ENCODE data around the gene UBXN4.
A peak's percentile ranks its signal among the peaks of the same experiment; 100 is the strongest.
"Not testable (repeated sequence)": the region's sequence is repeated elsewhere in the genome, so short reads cannot be mapped to it uniquely, and the experiment has no call there.

The UBXN4 gene

DNA sequence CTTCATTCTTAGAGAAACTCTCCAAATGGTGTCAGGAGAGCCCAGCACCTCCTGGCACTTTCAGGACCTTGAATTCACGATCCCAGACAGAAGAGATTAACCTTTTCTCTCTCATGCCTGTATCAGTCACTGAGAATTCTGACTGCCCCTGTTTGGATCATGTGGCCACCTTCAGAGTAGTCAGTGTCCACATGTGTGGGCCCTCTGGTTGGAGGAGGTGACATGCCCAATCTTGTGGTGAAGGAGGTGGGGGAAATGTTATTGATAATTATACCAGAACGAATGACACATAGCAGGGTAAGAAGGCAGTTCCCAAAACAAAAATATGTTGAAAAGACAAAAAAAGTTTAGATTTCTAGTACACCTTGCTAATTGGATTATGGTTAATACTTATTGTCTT is 31.7 kb downstream of the UBXN4 start:
- no peak for DNase-seq

DNA sequence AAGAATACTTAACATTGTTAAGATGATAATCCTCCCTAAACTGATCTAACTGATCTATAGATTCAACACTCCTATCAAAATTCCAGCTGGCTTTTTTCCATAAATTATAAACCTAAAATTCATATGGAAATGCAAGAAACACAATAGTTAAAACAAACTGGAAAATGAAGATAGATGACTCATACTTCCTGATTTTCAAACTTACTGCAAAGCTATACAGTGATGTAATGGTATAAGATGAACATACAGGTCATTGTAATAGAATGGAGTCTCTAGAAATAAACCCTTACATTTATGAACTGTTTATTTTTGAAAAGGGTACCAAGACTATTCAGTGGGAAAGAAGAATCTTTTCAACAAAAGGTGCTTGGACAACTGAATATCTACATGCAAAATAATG is 32.3 kb downstream of the UBXN4 start:
- no peak for DNase-seq

DNA sequence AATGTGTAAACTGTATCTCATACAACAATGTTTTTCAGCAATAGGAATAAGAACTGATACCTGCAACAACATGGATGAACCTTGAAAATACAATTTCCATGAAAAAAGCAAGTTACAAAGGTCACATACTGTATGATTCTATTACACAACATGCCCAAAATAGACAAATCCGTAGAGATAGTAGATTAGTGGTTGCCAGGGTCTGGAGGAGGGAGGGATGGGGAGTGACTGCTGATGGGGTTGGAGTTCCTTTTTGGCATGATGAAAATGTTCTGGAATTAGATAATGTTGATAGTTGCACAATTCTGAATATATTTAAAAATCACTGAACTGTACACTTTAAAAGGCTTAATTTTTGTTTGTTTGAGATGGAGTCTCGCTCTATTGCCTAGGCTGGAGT is 33.8 kb downstream of the UBXN4 start:
- no peak for DNase-seq

DNA sequence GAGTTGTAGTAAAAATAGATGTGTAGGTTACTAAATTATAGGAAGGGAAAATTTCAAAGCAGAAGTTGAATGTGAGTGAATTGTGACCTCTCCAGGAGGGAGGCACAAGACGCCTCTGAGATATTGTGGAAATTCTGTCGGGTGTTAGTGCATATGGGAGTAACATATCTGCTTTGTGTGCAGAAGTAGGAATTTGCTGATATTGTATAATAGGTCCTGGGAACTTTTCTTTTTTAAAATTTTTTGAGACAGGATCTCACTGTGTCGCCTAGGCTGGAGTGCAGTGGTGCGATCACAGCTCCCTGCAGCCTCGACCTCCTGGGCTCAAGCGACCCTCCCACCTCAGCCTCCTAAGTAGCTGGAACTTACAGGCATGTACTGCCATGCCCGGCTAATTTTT is 34.7 kb downstream of the UBXN4 start:
- DNase-seq = no peak

DNA sequence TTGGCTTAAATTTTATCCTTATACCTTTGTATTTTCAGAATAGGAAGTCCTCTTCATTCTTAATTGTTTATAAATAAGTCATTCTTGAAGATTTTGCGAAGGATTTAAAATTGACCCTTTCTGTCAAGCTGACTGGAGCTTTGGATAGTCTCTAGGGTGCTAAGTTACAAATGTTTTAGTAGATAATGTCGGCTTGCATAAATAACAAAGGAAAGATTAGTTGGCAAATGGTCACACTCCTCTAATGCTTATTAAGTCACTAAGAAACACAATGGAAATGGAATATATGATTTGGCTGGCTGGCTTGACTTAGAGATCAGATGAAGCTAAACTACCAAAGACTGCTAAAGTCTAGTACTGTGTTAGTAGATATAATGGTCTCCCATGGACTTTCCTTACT is 40.6 kb downstream of the UBXN4 start:
- DNase-seq = no peak

DNA sequence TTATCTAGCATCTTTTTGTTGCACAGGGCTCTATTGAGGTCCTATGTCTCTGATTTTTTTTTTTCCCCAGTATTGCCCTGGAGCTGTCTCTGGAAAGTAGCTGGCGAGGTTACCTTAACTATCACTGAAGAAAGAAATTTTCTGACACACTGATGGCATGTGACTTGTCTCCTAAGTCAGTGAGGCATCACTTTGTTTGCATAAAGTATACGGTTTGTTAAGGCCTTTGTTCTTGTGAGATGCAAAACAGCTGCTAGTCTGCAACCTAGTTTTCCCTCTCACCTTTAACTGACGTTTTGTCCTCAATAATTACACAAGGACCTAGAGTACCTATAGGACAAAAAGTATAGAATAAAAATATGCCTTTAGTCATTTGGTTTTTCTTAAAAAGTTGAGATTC is 41.8 kb downstream of the UBXN4 start:
- no peak for DNase-seq

DNA sequence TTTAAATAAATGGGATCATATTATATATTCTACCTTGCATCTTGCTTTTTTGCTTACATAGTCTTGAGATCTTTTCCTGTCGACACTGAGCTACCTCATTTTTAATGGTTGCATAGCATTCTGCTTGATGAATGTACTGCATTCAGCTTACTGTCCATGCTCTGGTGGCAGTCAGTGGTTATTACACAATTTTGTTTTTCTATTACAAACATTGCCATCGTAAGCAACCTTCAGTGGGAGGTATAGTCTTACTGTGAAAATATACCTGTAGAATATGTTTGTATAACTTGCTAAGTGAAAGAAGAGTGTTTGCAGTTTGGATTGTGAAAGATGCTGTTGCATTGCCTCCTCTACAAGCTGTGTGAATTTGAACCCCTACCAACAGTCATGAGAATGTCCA is 43.4 kb downstream of the UBXN4 start:
- no peak for DNase-seq

DNA sequence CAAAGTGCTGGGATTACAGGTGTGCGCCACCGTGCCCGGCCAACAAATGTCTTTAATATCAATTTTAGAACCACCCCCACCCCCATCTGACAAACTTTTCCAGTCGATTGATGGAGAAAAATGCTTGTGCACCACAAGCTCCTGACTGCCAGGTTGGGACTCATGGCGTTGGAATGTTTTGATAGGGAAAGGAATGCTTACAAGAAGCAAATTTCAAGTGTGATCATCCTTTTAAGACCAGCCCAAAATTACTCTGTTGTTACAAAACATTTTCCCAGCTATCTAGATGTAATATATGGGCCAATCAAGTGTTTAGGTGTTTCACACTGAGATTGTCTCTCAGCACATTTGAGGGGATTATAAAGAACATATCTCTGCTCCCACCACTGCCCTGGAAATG is 45.2 kb downstream of the UBXN4 start:
- DNase-seq = no peak

DNA sequence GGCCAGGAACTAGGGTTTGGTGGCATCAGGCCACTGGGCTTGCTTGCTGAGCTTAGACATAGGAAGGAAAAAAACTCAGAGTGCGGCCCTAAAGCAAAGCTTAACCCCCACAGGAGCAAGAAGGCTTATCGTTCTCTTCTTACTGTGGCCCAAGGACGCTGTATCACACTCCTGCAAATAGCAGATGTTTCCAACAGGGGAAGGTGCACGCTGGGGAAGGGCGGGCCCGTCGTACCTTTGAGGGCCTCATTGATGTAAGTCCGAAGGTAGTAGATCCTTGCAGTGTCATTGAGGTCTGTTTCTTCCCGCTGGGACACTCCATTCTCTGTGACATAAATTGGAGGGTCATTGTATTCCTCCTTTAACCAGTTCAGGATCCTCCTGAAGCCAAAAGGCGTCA is 48.8 kb downstream of the UBXN4 start:
- no peak for DNase-seq

DNA sequence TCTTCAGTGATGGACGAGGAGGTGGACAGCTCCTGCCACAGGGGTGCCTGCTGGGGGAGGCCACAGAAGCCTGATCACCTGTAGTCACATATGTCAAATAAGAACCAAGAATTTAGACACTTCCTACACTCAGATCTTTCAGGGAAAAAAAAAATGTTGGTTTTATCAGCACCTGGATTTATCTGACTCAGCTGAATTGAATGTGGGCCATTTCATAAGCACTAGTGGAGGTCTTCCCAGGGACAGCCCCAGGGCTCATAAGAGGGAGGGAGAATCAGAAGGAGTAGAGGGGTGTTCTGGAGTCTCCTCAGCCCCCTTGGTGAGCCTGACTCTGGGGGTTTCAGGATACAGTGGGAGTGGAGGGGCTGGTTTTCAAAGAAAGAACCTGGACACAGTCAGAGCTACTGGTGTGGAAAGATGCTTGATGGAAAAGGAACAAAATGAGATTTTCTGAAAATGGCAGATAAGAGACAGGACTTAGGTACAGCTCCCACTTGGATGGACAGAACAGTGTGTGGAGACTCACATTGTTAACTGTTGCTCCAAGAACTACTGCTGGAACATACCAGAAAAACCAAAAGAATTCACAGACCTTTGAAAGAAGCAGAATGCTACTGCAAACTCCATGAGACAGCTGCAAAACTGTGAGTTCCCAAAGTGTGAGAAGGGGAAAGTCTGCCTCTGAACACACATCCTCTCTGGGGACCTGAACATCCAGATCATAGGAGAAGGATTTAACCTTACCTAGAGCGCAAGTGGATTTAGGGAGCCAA is 49.9 kb downstream of the UBXN4 start:
- no peak for DNase-seq

DNA sequence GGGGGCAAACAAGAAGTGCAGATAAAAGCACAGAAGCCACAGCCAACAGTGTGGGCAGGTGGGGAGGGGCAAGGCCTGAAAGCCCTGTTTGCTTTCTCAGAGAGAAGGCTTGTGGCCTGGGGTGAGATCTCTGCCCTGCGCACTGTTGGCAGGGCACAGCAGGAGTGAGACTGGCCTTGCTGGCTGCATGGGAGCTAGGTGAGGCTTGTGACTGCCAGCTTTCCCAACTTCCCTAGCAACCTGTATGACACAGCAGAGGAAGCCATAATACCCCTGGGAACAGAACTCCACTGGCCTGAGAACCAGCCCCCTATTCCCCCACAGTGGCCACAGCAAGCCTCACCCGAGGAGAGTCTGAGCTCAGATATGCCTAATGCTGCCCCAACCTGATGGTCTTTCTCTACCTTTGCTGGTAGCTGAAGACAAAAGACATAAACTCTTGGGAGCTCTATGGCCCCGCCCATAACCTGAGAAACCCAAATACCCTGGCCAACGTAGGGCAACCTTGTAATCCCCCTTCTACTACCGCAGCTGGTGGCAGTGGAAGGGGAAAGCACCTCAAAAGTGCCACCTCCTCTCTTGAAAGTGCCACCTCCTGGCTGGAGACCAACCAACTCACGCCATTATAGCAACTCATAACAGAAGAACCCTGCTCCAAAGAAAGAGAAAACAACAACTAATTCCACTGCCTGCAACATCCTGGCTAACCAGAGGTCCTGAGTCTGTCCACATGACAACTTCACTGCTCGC is 50.9 kb downstream of the UBXN4 start:
- DNase-seq = no peak

DNA sequence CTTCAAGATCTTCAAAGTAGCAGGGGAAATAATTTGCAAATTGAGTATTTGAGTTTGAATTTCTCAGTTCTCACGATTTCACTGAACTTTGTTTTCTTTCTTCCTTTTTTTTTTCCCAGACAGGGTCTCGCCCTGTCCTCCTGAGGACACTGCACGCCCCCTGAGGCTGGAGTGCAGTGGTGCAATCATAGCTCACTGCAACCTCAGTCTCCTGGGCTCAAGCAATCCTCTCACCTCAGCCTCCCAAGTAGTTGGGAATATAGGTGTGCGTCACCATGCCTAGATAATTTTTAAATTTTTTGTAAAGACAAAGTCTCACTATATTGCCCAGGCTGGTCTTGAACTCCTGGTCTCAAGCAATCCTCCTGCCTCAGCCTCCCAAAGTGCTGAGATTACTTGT is 54.0 kb downstream of the UBXN4 start:
- not testable (repeated sequence) for DNase-seq

DNA sequence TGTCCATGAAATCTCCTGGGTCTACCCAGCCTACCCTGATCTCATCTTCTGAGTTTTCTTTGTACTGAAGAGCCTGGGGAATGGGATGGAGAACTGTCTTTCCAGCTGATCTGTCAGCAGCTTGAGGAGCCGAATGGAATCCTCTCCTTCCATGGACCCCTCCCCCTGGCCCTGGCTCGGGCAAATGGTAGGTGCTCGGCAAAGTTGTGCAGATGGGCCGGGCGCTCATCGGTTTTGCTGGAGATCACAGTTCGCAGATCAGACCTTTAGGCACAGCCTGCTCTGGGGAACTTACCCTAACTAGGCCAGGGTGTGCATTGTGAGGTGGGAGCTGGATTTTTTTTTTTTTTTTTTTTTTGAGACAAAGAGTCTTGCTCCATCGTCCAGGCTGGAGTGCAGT is 55.0 kb downstream of the UBXN4 start:
- no peak for DNase-seq

DNA sequence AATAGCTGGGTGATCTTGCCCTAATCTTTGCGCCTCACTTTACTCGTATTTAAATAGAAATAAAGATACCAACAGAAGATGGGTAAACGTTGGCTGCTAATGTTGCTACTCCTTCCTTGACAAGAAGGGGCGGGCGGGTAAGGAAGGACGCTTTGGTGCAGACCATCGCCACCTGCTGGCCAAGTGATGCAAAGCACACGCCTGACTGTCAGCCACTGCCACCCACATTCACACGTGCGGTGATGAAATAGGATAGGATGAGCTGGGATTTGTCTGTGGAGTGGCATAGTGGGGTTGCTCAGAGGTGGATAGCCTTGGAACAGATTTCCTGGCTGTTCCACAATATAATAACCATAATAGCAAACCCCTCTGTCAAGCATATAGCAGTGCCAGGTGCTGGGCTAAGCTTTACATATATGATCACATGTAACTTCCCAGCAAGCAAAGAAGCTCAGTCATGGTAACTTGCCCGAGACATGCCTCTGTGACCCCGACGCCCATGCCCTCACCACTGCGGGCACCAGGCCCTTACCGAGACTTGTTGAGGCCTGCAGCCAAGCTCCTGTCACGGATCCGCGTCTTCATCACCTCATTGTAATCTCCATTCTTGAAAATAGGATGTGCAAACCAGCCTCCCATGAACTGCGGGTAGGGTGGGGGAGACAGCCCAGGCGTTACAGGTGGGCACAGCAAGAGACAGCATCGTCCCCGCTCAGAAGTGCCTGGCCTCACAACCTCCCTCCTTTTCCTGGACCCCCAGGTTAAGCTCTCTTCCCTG is 56.0 kb downstream of the UBXN4 start:
- DNase-seq = peak; percentile 82 to 87

DNA sequence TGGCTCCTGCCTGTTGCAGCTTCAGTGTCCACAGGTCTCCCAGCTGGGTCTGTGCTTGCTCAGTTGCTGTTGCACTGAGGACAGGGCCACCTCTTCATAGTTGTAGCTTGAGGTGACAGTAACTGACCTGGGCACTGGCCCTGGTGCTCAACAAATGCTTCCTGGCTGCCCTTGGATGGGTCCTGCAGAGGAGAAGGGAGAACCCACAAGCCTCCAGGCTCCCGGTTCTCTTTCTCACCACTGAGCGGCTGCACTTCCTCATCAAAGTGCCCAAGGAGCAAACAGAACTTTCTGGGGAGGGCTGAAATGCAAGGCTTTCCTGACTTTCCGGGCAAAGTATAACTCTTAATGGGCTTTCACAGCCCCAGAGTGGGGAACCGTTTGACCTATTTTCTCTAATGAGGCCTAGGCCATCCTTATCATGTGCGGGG is 56.6 kb downstream of the UBXN4 start:
- no peak for DNase-seq

DNA sequence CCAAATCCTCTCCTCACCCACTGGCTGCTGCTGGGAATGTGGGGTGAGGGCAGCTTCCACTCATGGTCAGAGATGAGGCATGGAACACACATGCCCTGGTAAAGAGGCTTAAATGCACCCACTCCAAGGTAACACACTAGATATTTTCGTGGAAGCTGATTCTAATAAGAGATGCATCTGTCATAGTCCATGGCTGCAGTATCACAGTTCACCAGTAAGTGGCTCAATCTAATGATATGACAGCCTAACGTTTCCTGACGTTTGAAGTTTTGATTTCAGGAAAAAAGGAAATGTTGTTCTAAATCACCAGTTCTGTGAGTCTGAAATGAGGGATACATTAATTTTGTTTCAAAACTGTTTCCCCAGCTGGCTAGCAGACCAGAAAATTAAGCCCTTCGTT is 57.1 kb downstream of the UBXN4 start:
- DNase-seq = no peak

DNA sequence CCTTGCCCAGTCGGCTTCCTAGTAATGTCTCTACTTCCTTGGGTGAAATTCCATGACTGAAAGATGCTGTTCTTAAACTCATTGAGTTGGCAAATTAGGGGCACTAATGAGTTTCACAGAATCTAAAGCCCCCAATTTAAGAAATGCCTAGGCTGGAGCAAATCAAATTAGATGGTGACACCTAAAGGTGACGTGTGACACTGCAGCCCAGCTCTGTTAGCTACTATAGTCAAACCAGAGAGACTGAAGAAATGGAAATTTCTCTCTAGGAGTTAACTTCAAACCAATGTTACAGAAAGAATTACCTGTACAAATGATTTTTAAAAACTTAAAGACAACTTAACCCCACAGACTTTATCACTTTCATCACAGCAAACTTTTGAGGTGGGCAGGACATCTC is 58.1 kb downstream of the UBXN4 start:
- no peak for DNase-seq

DNA sequence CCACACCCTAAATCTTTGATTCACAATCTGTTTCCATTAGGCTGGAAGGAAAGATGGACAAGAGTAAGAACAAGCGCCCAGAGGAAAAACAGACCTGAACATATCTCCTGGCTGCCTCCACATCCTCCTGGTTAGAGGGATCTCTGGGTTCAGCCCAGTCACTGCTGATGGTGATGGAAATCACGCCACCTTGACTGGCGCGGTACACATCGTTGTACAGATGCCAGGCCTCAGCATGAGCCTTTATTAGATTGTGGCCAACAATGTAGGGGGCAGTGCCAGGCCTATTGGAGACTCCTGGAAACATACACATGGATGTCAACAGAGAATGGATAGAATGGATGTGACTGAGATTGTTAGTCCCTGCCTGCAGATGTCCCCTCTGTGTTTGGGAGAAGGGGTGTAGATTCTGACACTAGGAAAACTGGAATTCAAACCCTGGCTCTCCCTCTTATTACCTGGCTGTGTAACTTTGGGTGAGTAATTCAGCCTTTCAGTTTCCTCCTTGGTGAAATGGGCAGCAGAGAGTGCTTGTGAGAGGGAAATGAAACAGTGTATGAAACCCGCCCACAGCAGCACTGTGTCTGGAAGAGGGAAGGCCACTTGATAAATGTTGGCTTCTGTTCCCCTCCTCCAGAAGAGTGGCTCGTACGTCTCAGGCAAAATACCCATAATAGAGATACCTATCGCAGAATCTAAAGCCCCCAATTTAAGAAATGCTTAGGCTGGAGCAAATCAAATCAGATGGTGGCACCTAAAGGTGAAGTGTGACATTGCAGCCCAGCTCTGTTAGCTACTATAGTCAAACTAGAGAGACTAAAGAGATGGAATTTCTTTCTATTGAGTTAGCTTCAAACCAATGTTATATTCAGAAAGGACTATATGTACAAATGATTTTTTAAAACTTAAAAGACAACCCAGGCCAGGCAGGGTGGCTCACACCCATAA is 59.1 kb downstream of the UBXN4 start:
- no peak for DNase-seq

DNA sequence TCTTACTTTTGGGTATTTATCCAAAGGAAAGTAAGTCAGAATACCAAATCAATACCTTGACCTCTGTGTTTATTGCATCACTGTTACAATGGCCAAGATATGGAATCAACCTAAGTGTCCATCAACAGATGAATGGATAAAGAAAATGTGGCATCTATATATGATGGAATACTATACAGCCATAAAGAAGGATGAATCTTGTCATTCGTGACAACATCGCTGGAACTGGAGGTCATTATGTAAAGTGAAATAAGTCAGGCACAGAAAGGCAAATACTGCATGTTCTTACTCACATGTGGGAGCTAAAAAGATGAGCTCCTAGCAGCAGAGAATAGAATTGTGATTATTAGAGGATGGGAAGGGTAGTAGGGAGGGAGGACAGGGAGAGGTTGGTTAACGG is 60.7 kb downstream of the UBXN4 start:
- DNase-seq = no peak

DNA sequence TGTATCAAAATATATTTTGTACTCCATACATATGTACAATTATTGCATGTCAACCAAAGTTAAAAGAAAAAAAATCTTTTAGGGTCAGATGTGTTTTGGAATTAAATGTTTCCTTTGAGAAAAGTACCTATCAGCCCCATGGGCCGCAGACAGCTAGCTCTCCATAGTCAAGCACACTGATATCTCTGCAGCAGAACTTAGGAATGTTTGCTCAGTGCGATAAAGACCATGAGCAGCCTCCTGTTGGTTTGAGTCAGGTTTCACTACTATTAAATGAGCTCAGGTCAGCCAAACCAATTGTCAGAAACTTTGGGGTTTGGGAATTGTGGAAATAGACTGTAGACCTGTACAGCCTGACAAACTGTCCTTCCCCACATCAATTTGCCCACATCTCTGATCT is 61.6 kb downstream of the UBXN4 start:
- DNase-seq = no peak

DNA sequence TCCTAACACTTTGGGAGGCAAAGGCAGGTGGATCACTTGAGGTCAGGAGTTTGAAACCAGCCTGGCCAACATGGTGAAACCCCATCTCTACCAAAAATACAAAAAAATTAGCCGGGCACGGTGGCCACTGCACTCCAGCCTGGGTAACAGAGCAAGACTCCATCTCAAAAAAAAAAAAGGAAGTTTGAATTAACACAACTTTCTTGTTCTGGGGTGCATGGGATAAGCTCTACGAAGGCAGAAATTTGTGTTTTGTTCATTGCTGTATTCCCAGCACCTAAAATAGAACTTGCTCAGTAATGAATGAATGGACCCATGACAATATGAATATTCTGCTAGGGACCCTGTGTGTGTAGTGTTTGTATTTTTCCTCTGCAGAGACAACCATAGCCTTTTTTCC is 66.2 kb downstream of the UBXN4 start:
- not testable (repeated sequence) for DNase-seq

DNA sequence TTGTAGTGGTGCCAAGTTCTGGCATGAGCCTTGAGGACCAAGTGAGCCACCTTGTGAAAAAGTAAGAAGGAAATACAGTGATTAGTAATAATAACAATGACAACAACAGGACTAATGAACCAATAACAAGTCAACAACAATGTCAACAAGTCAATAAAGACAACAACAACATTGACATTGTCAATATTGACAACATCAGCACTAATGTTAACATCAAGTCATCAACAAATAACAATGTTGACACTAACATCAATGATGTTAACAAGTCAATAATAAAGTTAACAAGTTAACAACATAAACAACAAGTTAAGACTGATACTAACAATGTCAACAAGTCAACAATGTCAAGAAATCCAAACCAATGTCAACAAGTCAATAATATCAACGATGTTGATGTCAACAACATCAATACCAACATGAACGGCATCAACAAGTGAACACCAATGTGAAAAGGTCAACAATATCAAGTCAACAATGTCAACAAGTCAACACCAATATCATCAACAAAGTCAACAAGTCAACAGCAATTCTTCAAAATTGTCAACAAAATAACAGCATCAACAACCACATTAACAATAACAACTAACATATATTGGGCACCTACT is 71.4 kb downstream of the UBXN4 start:
- DNase-seq = no peak

Data from activated CD4-positive, alpha-beta T cell treated with anti-CD3 and anti-CD28 coated beads, Interleukin-2, amount 50 U/mL, for 48 hours (primary cell).